NCI-H1105 (cell line): ENCODE measurements around the gene B3GNT3.
A peak's percentile ranks its signal among the peaks of the same experiment; 100 is the strongest.
"Not testable (repeated sequence)": the region's sequence is repeated elsewhere in the genome, so short reads cannot be mapped to it uniquely, and the experiment has no call there.

ENCODE experiments used
- DNase-seq: peaks from one replicate; lab custom pipeline; 2025; lab: John Stamatoyannopoulos, UW

Gene B3GNT3

GRCh38 chr19:17766543-17767131 lies 28.3 kb upstream of the B3GNT3 start:
- peak; percentile 80 for DNase-seq

GRCh38 chr19:17767559-17767958 lies 27.4 kb upstream of the B3GNT3 start:
- peak; percentile 9 for DNase-seq

GRCh38 chr19:17770613-17771012 lies 24.3 kb upstream of the B3GNT3 start:
- no peak for DNase-seq

GRCh38 chr19:17772172-17772571 lies 22.8 kb upstream of the B3GNT3 start:
- DNase-seq = no peak

- DNase-seq = no peak
Measured at GRCh38 chr19:17775245-17775927, 19.6 kb upstream of the B3GNT3 start.

GRCh38 chr19:17775991-17776803 lies 18.7 kb upstream of the B3GNT3 start:
- DNase-seq = no peak

GRCh38 chr19:17777840-17778239 lies 17.1 kb upstream of the B3GNT3 start:
- not testable (repeated sequence) for DNase-seq

- no peak for DNase-seq
Measured at GRCh38 chr19:17778251-17778967, 16.5 kb upstream of the B3GNT3 start.

GRCh38 chr19:17778968-17779929 lies 15.7 kb upstream of the B3GNT3 start:
- DNase-seq = no peak

- DNase-seq = no peak
Measured at GRCh38 chr19:17780781-17781180, 14.2 kb upstream of the B3GNT3 start.

- not testable (repeated sequence) for DNase-seq
Measured at GRCh38 chr19:17783721-17784120, 11.2 kb upstream of the B3GNT3 start.

- peak; percentile 81 for DNase-seq
Measured at GRCh38 chr19:17784201-17785008, 10.5 kb upstream of the B3GNT3 start.

- DNase-seq = no peak
Measured at GRCh38 chr19:17787274-17787913, 7.5 kb upstream of the B3GNT3 start.

GRCh38 chr19:17788632-17789031 lies 6.3 kb upstream of the B3GNT3 start:
- no peak for DNase-seq

GRCh38 chr19:17790059-17790780 lies 4.7 kb upstream of the B3GNT3 start:
- DNase-seq = no peak

- DNase-seq = no peak
Measured at GRCh38 chr19:17794412-17794730, 567 bp upstream of the B3GNT3 start.

- DNase-seq = no peak
Measured at GRCh38 chr19:17795495-17795856, 538 bp downstream of the B3GNT3 start.

- DNase-seq = no peak
Measured at GRCh38 chr19:17796013-17796837, 1.3 kb downstream of the B3GNT3 start.
